H1 (cell line): ENCODE results near the gene ISCA2. TPM values are rescaled to one million over a fixed set of nuclear protein-coding genes. Genes with fewer than 3 reads are reported as not detected.

Experiments
- CTCF ChIA-PET: fragments of 300-600 bp; sonication (Branson Sonifier 250); formaldehyde crosslinking; loops from one replicate; lab custom pipeline; 2021; ENCODE audit not compliant: partially characterized antibody; lab: Charles Lee
- POLR2A ChIA-PET: fragments of 300-600 bp; sonication (Branson Sonifier 250); formaldehyde crosslinking; loops from one replicate; lab custom pipeline; 2021; ENCODE audit warnings: inconsistent platforms; ENCODE audit not compliant: partially characterized antibody; lab: Charles Lee
- DNase-seq, 2 experiments: peaks; one replicate each; pipeline versions ENCODE4 v3.0.0 to v3.0.0-alpha.2; 2010 to 2022; ENCODE audit warnings: low spot score in 2 of 2, low read depth in 1 of 2, mixed read lengths in 1 of 2
- FAIRE-seq: peaks from 2 replicates; lab custom pipeline; 2011; peaks lifted over from hg19 to GRCh38; lab: Jason Lieb, UNC
- H2AFZ ChIP-seq: 2 replicates; pipeline ENCODE4 v1.8.1; 2012; ENCODE audit warnings: low read length, inconsistent platforms
- H2AK5ac ChIP-seq: 2 replicates; pipeline ENCODE4 v1.6.1; 2013; ENCODE audit warnings: low read depth, low read length
- H2BK120ac ChIP-seq: replicated peaks from 2 replicates; pipeline ENCODE3; 2013; ENCODE audit warnings: low read depth, low read length, inconsistent platforms
- H2BK12ac ChIP-seq: 2 replicates; pipeline ENCODE4 v1.6.1; 2013; ENCODE audit warnings: low read depth, low read length
- H2BK15ac ChIP-seq: 2 replicates; pipeline ENCODE4 v1.6.1; 2013; ENCODE audit warnings: low read length
- H2BK20ac ChIP-seq: 2 replicates; pipeline ENCODE4 v1.6.1; 2013; ENCODE audit warnings: low read length
- H2BK5ac ChIP-seq: 2 replicates; pipeline ENCODE4 v1.6.1; 2013; ENCODE audit warnings: low read depth, low read length
- H3K14ac ChIP-seq: 2 replicates; pipeline ENCODE4 v1.6.1; 2013; ENCODE audit warnings: inconsistent platforms; ENCODE audit not compliant: insufficient read length
- H3K18ac ChIP-seq: 2 replicates; pipeline ENCODE4 v1.6.1; 2013; ENCODE audit warnings: low read length; ENCODE audit errors: extremely low read depth
- H3K23ac ChIP-seq: 2 replicates; pipeline ENCODE4 v1.6.1; 2013; ENCODE audit warnings: inconsistent platforms; ENCODE audit not compliant: insufficient read length
- H3K23me2 ChIP-seq: 2 replicates; pipeline ENCODE4 v1.6.1; 2013; ENCODE audit warnings: low read depth, low read length
- H3K27ac ChIP-seq: 2 replicates; pipeline ENCODE4 v1.6.1; 2011; ENCODE audit warnings: low read depth, low read length, inconsistent platforms
- H3K27me3 ChIP-seq, 4 experiments: replicated peaks in 1 of 4; 1 replicate in 1 of 4; 2 replicates in 3 of 4; pipeline versions ENCODE4 v1.6.1 to v1.8.1; 2011 to 2013; ENCODE audit warnings: low read length in 3 of 4, mild to moderate bottlenecking in 3 of 4, inconsistent platforms in 2 of 4, mixed read lengths in 2 of 4, moderate library complexity in 1 of 4; ENCODE audit not compliant: control insufficient read depth in 3 of 4, insufficient read depth in 3 of 4; ENCODE audit errors: extremely low read depth in 1 of 4
- H3K36me3 ChIP-seq, 4 experiments: 2 replicates each; pipeline versions ENCODE4 v1.6.1 to v1.8.1; 2011 to 2013; ENCODE audit warnings: mild to moderate bottlenecking in 4 of 4, low read length in 3 of 4, moderate library complexity in 2 of 4, control low read depth in 1 of 4, inconsistent platforms in 1 of 4; ENCODE audit not compliant: insufficient read depth in 4 of 4, control insufficient read depth in 2 of 4
- H3K4ac ChIP-seq: replicated peaks from 2 replicates; pipeline ENCODE3; 2013; ENCODE audit warnings: low read length, low read depth, mixed read lengths, inconsistent platforms; ENCODE audit not compliant: insufficient read length
- H3K4me1 ChIP-seq, 4 experiments: replicated peaks in 1 of 4; 1 replicate in 1 of 4; 2 replicates in 3 of 4; pipeline versions ENCODE4 v1.6.1 to v1.8.1; 2011 to 2013; ENCODE audit warnings: low read length in 3 of 4, inconsistent platforms in 2 of 4, mixed read lengths in 1 of 4; ENCODE audit not compliant: insufficient read depth in 4 of 4, control insufficient read depth in 3 of 4
- H3K4me2 ChIP-seq, 2 experiments: 2 replicates each; pipeline versions ENCODE4 v1.6.1 to v1.8.1; 2011 to 2013; ENCODE audit warnings: low read depth in 2 of 2, low read length in 2 of 2, control low read depth in 1 of 2, inconsistent platforms in 1 of 2, mild to moderate bottlenecking in 1 of 2; ENCODE audit not compliant: insufficient read depth in 1 of 2
- H3K4me3 ChIP-seq, 4 experiments: fragments of 200-600, 300-600 bp in 1 of 4; sonication (generic), shearing (Covaris generic), sonication (Bioruptor Twin) in 1 of 4; 2 replicates each; pipeline versions ENCODE4 v1.5.1 to v1.8.1; 2011 to 2016; ENCODE audit warnings: low read length in 4 of 4, low read depth in 3 of 4, control low read depth in 2 of 4, inconsistent platforms in 2 of 4, mild to moderate bottlenecking in 2 of 4, mixed read lengths in 1 of 4, moderate library complexity in 1 of 4; ENCODE audit not compliant: insufficient read depth in 2 of 4; ENCODE audit errors: extremely low read depth in 1 of 4
- H3K56ac ChIP-seq: replicated peaks from 2 replicates; pipeline ENCODE3; 2013; ENCODE audit warnings: low read depth, mild to moderate bottlenecking, mixed read lengths, low read length, inconsistent platforms; ENCODE audit not compliant: insufficient read length
- H3K79me1 ChIP-seq: 2 replicates; pipeline ENCODE4 v1.6.1; 2013; ENCODE audit warnings: low read depth, low read length, control low read depth
- H3K79me2 ChIP-seq, 2 experiments: 2 replicates each; pipeline versions ENCODE4 v1.6.1 to v1.8.1; 2012 to 2013; ENCODE audit warnings: low read length in 2 of 2, mild to moderate bottlenecking in 2 of 2, inconsistent platforms in 1 of 2; ENCODE audit not compliant: insufficient read depth in 2 of 2, control insufficient read depth in 1 of 2
- H3K9ac ChIP-seq, 4 experiments: replicated peaks in 1 of 4; 1 replicate in 1 of 4; 2 replicates in 3 of 4; pipeline versions ENCODE4 v1.6.1 to v1.8.1; 2011 to 2013; ENCODE audit warnings: low read depth in 3 of 4, low read length in 3 of 4, control low read depth in 2 of 4, mild to moderate bottlenecking in 2 of 4, moderate library complexity in 2 of 4, inconsistent platforms in 1 of 4; ENCODE audit errors: extremely low read depth in 1 of 4
- H3K9me3 ChIP-seq, 2 experiments: 2 replicates each; pipeline versions ENCODE4 v1.6.1 to v1.8.1; 2012 to 2013; ENCODE audit warnings: mild to moderate bottlenecking in 2 of 2, moderate library complexity in 2 of 2, control low read depth in 1 of 2, inconsistent platforms in 1 of 2, low read depth in 1 of 2, low read length in 1 of 2, mixed read lengths in 1 of 2; ENCODE audit not compliant: insufficient read depth in 2 of 2
- H4K20me1 ChIP-seq, 2 experiments: replicated peaks in 1 of 2; 2 replicates each; pipeline versions ENCODE3 to v1.8.1; 2011 to 2013; ENCODE audit warnings: inconsistent platforms in 2 of 2, low read length in 2 of 2, mild to moderate bottlenecking in 1 of 2; ENCODE audit not compliant: insufficient read depth in 2 of 2, control insufficient read depth in 1 of 2
- H4K5ac ChIP-seq: 2 replicates; pipeline ENCODE4 v1.6.1; 2013; ENCODE audit warnings: low read length, low read depth, mixed read lengths, inconsistent platforms; ENCODE audit not compliant: insufficient read length
- H4K8ac ChIP-seq: 2 replicates; pipeline ENCODE4 v1.8.0; 2013; ENCODE audit warnings: mild to moderate bottlenecking, moderate library complexity, low read length, inconsistent platforms; ENCODE audit not compliant: insufficient read depth; ENCODE audit errors: extremely low read depth
- H4K91ac ChIP-seq: replicated peaks from 2 replicates; pipeline ENCODE3; 2013; ENCODE audit warnings: low read length, mixed read lengths, inconsistent platforms; ENCODE audit not compliant: insufficient read length
- CBX8 ChIP-seq: fragments of 300-800, 300-1000 bp; sonication (generic); IDR thresholded peaks from 2 replicates; pipeline ENCODE4 v1.7.1; 2016; ENCODE audit warnings: low read depth, low read length, borderline replicate concordance
- EZH2 ChIP-seq: fragments of 200-600 bp; sonication (generic); IDR thresholded peaks from 2 replicates; pipeline ENCODE4 v1.7.1; 2012; ENCODE audit warnings: low read depth, mild to moderate bottlenecking, moderate library complexity, low read length, inconsistent platforms; ENCODE audit not compliant: severe bottlenecking
- FOSL1 ChIP-seq: IDR thresholded peaks from 2 replicates; pipeline ENCODE4 v1.6.1; 2011; ENCODE audit warnings: mild to moderate bottlenecking, low read depth, low read length, moderate library complexity; ENCODE audit not compliant: insufficient read depth
- GTF2F1 ChIP-seq: IDR thresholded peaks from 2 replicates; pipeline ENCODE4 v1.6.1; 2012; ENCODE audit warnings: low read depth, low read length, improper control_type of control experiment, borderline replicate concordance
- HDAC6 ChIP-seq: IDR thresholded peaks from one replicate; pipeline ENCODE4 v1.7.1; 2012; ENCODE audit warnings: low read depth, mild to moderate bottlenecking, inconsistent platforms, low read length, moderate library complexity
- KDM4A ChIP-seq: IDR thresholded peaks from one replicate; pipeline ENCODE4 v1.7.1; 2012; ENCODE audit warnings: low read depth, mild to moderate bottlenecking, moderate library complexity, low read length, inconsistent platforms; ENCODE audit not compliant: severe bottlenecking
- PHF8 ChIP-seq: fragments of 200-600 bp; sonication (generic); conservative IDR thresholded peaks from 2 replicates; pipeline ENCODE4 v1.7.1; 2012; ENCODE audit warnings: low read depth, mild to moderate bottlenecking, inconsistent platforms, low read length, moderate library complexity
- RBBP5 ChIP-seq: IDR thresholded peaks from 2 replicates; pipeline ENCODE4 v1.7.1; 2012; ENCODE audit warnings: low read depth, mild to moderate bottlenecking, inconsistent platforms, low read length, moderate library complexity, borderline replicate concordance
- RXRA ChIP-seq: IDR thresholded peaks from 2 replicates; pipeline ENCODE4 v1.6.1; 2011; ENCODE audit warnings: low read depth, mild to moderate bottlenecking, low read length, moderate library complexity; ENCODE audit not compliant: insufficient read depth
- SIN3A ChIP-seq, 2 experiments: IDR thresholded peaks in 1 of 2; conservative IDR thresholded peaks in 1 of 2; 2 replicates each; pipeline ENCODE4 v1.6.1; 2011 to 2012; ENCODE audit warnings: low read length in 2 of 2, improper control_type of control experiment in 1 of 2, low read depth in 1 of 2, mild to moderate bottlenecking in 1 of 2
- WGBS, 2 experiments: shearing (Covaris generic) in 1 of 2; methylation state at CpG; one replicate each; pipeline versions ENCODE4 v1.1.6 to v1.1.7; 2013 to 2015; ENCODE audit warnings: low lambda C conversion rate in 2 of 2, mixed read lengths in 2 of 2, inconsistent platforms in 1 of 2, low coverage in 1 of 2, missing lambda C conversion rate in 1 of 2; ENCODE audit not compliant: insufficient replicate concordance in 2 of 2, insufficient coverage in 1 of 2, insufficient read length in 1 of 2; ENCODE audit errors: extremely low coverage in 1 of 2, missing lambda C conversion rate in 1 of 2; 5-methylcytosine and 5-hydroxymethylcytosine counted together
- polyA plus RNA-seq, 7 experiments: library from polyadenylated mRNA; depleted of rRNA in 3 of 7; stranded (reverse) in 5 of 7; unstranded in 2 of 7; fragments of >200 nt in 5 of 7; fragments of 200-250 nt in 2 of 7; gene quantifications; 1 replicate in 5 of 7; 2 replicates in 1 of 7; 4 replicates in 1 of 7; pipeline versions ENCODE4 v1.2.1 to v1.2.3, GENCODE V29; 2011 to 2013; ENCODE audit warnings: missing spikeins in 2 of 7, mixed read lengths in 2 of 7
- total RNA-seq: library from RNA; stranded (reverse); fragmentation: NEBNext Ultra II Directional; extraction: Animal tissue kit (Norgen Biotek cat#: 25700); gene quantifications from 2 replicates; pipeline ENCODE4 v1.2.1, GENCODE V29; 2021
- TF ChIP-seq, protein P1 (sequence below): IDR thresholded peaks from 2 replicates; pipeline ENCODE4 v1.6.1; 2012; ENCODE audit warnings: low read length, inconsistent platforms

Gene ISCA2
- total and polyA plus RNA-seq, 2 of the 8 experiments (the other 6 are each of a cell fraction or from before 2014, with no cell fraction given) = 43.5 to 78.6 TPM

DNA sequence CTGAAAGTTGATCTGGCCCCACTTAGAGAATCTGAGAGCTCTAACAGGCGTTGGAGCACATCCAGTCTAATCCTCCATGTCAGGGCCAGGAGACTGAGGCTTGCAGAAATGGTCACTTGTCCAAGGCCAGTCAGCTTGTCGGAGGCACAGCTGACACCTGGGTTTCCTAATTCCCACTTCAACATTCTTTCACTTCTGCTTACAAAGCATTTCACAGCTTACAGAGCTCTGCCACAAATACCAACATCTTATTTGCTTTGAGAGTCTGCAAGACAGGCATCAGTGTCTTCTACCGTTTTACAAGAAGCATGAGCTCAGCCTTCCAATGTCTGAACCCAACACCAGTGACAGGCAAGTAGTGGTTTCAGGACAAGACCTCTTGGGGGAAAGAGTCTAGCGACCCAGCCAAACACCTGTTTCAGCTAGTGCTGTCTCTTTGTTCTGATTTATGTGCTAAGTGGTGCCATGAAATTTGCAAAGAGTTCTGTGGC lies 31.8 kb downstream of the ISCA2 start:
- H3K14ac ChIP-seq = no peak overlapping the region
- H3K79me2 ChIP-seq = no peaks in the 10 kb centered on the region
- no peaks in the 10 kb centered on the region for H3K36me3 ChIP-seq
- WGBS, 2 experiments = 82% methylated on average over 4 of the region's 4 CpGs; no CpG with 5 or more reads in 1 of the 2 experiments
- no peak overlapping the region for H3K18ac ChIP-seq
- POLR2A ChIA-PET = interaction anchor here (0.8 to 2.9 kb wide), 4 partner anchors 9 to 33 kb away, joined by 3 to 6 read pairs (median 5); partner anchors contain the start of genes ISCA2 and NPC2
- H3K23ac ChIP-seq = no peak overlapping the region
- CTCF ChIA-PET = interaction anchor here (0.6 to 8.3 kb wide), 17 partner anchors 8 to 90 kb away, joined by 3 to 61 read pairs (median 5); no protein-coding TSS in a partner anchor
- no peak overlapping the region for H4K91ac ChIP-seq
- H3K23me2 ChIP-seq = no peaks in the 10 kb centered on the region
- no peak overlapping the region for H3K4me3 ChIP-seq
- no peak for FAIRE-seq
- no peak overlapping the region for H3K27ac ChIP-seq
- H2BK15ac ChIP-seq = no peak overlapping the region
- H4K20me1 ChIP-seq = no peaks in the 10 kb centered on the region
- H4K8ac ChIP-seq = no peak overlapping the region
- no peaks in the 10 kb centered on the region for H3K27me3 ChIP-seq
- no peak overlapping the region for H3K56ac ChIP-seq
- peaks cover 0 to 6% (median 3%) of the 10 kb centered on the region in 4 experiments; a peak in 2 of 7 replicates for H3K4me1 ChIP-seq
- no peak overlapping the region for H2AK5ac ChIP-seq
- no peak overlapping the region for H2BK120ac ChIP-seq
- no peak overlapping the region for H2BK12ac ChIP-seq
- H3K79me1 ChIP-seq = no peaks in the 10 kb centered on the region
- H2BK5ac ChIP-seq = no peak overlapping the region
- no peak overlapping the region for H3K4me2 ChIP-seq
- no peak overlapping the region for H4K5ac ChIP-seq
- no peak overlapping the region for H3K4ac ChIP-seq
- 0 out of 2 replicates have a peak overlapping the region, but pooled peaks have one; percentile 41 for H2BK20ac ChIP-seq
- no peak overlapping the region for H3K9ac ChIP-seq
- no peaks in the 10 kb centered on the region for H3K9me3 ChIP-seq
- no peak for DNase-seq
- H2AFZ ChIP-seq = no peak overlapping the region
- no peak for TF ChIP-seq RXRA
- TF ChIP-seq, protein P1, sequence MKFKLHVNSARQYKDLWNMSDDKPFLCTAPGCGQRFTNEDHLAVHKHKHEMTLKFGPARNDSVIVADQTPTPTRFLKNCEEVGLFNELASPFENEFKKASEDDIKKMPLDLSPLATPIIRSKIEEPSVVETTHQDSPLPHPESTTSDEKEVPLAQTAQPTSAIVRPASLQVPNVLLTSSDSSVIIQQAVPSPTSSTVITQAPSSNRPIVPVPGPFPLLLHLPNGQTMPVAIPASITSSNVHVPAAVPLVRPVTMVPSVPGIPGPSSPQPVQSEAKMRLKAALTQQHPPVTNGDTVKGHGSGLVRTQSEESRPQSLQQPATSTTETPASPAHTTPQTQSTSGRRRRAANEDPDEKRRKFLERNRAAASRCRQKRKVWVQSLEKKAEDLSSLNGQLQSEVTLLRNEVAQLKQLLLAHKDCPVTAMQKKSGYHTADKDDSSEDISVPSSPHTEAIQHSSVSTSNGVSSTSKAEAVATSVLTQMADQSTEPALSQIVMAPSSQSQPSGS = no peak
- no peak for TF ChIP-seq KDM4A
- TF ChIP-seq GTF2F1 = no peak
- TF ChIP-seq HDAC6 = no peak
- TF ChIP-seq FOSL1 = no peak
- TF ChIP-seq EZH2 = no peak
- TF ChIP-seq PHF8 = no peak
- no peak for TF ChIP-seq RBBP5
- TF ChIP-seq SIN3A (conservative IDR thresholded peaks at IDR 0.05 in 1 of 2, IDR thresholded peaks at IDR 0.05 in 1 of 2; ENCODE audit: low read depth in 1 of 2, low read length in 2 of 2) = no peak
- TF ChIP-seq CBX8 = no peak
